HG03108 (cell line): ENCODE results near the gene CENPB.
"Not testable (repeated sequence)": the region's sequence is repeated elsewhere in the genome, so short reads cannot be mapped to it uniquely, and the experiment has no call there.

Experiments used
- ATAC-seq: cut with Tn5 transposase; IDR thresholded peaks from one replicate; pipeline ENCODE4 v1.9.1; 2021; ENCODE audit warnings: moderate library complexity; ENCODE audit not compliant: unreplicated experiment

Gene CENPB

DNA sequence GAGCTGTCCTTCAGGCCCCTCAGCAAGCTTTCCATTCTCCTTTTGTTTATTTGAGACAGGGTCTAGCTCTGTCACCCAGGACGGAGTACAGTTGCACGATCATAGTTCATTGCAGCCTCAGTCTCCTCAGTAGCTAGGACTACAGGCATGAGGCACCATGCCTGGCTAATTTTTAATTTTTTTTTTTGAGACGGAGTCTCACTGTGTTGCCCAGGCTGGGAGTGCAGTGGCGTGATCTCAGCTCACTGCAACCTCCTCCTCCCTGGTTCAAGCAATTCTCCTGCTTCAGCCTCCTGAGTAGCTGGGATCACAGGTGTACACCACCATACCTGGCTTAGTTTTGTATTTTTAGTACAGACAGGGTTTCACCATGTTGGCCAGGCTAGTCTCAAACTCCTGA lies 2.7 kb upstream of the CENPB start:
- not testable (repeated sequence) for ATAC-seq

DNA sequence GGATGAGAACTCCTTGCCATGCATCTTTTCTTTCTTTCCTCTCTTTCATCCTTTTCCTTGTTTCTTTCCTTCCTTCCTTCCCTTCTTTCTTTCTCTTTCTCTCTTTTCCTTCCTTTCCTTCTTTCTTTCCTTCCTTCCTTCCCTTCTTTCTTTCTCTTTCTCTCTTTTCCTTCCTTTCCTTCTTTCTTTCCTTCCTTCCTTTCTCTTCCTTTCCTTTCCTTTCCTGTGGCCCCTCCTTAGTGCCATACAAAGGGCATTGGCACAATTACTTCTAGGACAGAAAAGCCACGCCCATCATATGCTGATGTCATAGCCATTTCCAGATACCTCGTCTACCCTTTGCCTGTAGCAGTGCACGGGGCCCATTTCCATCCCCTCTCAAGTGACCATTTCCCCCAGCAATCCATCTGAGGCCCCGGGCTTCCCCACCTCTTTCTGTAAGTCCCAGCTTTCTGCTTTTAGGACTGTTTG lies 2.2 kb upstream of the CENPB start:
- no peak for ATAC-seq

DNA sequence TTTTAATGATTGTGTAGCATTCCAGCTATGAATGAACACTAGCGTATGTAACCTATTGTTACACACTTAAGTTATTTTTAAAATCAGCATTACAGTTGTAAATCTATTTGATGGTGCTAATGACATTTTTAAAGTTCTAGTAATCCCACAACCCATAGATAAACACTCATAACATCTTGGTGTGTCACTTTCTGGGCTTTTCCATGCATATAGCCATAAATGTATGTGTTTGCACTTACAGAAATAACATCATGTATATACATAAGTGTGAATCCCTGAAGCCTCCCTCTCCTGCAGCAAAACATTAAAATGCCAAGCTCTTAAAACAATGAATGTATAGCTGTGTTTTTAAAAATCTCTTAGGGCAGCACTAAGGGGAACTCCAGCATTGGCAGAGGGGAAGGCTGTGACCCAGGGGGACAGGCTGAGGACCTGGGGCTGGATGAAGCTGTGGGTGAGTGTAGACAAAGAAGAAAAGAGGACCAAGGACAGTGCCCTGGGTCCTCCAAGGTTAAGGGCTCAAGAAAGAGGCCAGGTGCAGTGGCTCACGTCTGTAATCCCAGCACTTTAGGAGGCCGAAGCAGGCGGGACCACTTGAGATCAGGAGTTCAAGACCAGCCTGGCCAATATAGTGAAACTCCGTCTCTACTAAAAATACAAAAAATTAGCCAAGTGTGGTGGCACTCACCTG lies 929 bp upstream of the CENPB start:
- ATAC-seq: no peak

DNA sequence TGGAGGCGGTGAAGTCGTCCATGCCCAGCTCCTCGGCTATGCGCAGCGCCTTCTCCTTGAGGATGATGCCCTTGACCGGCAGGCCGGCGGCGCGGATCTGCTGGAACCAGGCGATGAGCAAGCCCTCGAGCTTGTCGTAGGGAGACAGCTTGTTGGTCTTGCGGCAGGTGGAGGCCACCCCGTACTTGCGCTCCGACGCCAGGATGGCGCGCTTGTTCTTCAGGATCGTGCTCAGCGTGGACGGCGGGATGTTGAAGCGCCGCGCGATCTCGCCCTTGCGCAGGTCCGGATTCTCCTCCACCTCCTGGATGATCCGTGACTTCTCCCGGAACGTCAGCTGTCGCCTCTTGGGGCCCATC lies 435 bp downstream of the CENPB start:
- ATAC-seq: no peak

DNA sequence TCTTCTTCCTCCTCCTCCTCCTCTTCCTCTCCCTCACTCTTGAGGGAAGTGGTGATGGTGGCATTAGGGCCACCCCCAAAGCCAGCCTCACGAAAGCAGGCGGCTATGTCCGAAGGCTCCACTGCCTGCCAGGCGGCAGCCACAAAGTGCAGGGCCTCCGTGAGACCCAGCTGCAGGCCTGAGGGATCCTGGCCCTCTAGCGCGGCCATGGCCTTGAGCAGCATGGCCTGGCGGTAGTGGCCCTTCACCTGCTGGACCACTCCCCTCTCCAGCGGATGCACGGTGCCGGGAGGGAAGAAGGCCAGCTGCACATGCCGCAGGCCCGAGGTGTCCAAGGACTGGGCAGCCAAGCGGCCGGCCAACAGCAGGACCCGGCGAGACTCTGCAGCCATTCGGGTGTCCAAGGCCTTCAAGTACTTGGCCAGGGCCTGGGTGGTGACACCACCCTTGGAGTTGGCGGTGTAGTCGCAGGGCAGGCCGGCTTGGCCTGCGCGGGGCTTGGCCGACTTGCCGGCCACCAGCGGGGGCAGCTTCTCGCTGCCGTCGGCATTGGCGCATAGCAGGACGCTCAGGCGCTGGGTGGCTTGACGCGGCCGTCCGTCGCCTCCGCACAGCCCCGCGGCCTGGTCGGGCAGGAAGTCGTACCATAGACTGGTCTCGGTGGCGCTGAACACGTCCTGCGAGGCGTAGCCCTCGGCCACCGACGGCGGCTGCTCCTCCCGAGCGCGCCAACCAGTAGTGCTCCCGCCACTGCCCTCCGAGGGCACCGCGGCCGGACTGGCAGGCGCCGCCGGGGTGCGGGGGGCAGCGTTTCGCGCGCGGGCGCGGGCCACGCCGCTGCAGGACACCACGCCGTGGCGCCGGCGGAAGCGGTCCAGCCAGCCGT lies 1.1 kb downstream of the CENPB start:
- ATAC-seq: no peak

DNA sequence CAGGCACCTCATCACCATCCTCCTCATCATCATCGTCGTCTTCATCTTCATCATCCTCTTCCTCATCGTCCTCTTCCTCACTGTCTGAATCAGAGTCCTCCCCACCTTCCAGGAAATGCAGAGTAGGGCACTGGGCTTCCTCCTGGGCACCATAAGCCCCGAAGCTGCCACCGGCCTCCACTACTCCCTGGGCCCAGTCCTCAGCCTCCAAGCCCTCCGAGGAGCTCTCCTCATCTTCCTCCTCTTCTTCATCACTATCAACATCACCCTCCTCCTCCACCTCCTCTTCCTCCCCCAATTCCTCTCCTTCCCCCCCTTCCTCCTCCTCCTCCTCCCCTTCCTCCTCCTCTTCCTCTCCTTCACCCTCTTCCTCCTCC lies 1.7 kb downstream of the CENPB start:
- ATAC-seq: no peak

DNA sequence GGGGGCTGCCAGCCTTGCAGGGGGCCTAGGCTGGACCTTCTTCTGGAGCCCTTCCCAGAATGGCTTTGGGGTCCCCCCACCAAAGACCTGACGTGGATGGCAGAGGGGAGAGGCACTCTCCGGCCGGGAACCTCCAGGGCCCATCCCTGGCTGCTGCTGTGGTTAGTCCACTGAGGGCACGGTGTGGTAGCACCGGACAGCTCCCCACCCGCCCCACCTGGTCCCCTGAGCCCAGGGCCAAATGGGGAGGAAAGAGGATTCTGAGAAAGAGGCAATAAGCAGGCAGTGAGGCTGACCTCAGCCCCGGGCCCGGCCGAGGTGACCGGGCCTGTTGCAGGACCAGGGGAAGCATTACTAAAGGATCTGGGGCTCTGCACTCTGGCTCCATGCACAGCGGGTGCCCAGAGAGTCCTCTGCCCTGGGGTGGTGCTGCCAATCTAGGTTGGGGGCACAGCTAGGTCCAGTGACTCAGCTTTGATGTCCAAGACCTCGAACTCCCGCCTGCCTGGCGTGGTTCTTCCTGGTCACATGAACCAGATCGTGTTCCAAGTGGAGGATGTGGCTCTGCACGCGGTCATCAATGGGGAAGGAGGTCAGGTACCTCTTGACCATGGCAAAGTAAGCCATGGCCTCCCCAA lies 2.2 kb downstream of the CENPB start:
- ATAC-seq: no peak

DNA sequence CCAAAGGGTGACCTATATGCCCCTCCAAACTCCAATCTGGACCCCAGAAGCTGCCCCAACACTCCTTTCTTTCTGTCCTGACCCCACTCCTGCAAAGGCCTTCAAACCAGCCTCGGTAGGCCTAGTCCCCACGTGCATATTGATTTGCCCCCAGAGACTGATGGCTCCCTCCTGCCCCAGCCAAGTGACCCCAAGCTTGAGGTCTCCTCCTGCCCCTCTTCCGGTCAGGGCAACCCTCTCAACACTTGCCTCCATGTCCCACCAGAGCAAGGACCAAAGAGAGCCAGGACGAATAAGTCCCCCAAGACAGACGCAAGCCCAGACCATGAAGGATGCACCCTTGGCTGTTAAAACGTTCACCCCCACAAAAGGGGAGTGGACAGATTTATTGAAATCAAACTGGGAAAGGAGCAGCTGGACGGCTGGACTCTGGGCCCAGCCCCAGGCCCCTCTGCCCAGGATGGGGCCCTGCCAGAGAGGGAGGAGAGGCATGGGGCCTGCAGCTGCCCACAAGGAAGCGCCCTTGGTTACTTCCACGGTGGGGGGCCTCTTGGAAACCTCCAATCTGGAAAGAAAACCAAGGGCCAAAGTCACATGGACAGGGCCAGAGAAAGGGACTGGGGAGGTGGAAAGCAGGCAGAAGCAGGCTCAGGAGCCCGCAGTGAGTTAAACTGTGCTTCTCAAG lies 2.9 kb downstream of the CENPB start:
- ATAC-seq: no peak

DNA sequence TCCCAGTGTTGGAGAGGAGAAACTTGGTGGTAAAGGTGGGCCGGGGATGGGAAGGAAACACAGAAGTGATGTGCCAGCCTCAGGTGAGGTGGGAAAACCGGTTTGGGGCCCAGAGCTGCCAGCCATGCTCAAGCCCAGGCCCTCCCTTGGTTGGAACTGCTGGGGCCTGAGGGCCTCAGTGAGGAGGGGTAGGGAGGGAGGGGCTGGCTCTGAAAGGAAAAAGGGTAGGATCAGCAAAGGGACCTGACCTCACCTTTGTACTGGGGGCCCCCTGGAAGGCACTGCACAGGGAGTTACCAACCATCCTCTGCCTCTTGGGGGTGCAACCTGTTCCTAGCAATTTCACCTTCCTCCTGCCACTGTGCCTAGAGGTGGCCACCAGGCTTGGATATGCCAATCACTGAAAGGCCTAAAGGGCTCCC lies 3.5 kb downstream of the CENPB start:
- no peak for ATAC-seq

DNA sequence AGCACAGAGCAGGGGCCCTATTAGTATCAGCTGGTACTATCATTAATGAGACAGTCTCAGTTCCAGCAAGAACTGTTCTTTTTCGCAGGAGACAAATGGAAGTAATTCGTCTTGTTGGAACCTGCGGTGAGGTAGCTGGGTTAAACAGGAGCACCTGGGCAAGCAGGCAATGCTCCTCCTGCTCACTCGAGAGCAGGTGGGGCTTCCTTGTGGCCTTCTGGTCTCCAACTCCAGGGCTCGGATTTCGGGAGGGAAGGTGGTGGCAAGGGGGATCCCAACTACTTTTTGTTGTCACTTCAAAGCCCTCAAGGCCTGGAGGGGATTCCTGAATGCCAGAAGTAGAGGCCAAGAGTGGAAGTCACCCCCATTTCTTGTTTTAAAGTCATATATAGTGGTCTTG lies 3.9 kb downstream of the CENPB start:
- ATAC-seq: no peak

DNA sequence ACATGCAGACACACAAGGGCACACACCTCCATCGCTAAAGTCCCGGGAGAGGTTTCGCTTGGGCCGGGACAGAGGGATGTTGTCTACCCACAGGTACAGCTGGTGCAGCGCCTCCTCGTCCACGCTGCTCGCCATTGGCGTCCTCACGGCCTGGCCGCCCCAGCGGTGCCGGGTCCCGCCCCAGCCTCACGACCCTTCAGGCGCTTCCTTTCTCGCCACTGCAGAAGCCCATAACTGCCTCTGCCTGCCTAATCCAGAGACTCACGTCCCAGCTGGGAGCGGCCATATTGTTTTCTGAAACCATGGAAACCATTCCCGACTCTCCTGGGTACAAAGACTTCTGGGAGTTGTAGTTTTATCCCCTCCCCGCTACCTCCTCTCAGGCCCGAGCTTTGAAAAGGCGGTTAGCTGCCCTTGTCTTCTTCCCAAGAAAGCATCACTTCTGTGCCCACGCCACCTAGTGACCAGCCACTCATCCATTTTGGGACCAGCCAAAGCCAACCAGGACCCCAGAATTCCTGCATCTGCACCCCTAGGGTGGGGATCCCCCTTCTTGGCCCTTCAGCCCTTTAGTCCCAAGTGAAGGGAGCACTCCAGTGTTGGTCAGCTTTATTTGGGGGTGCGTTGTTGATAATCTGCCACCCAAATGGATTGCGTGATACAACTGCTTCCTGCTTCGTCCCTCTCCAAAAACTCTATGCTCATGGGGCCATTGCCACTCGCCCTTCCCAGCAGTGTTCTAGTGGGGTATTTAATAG lies 5.2 kb downstream of the CENPB start, which contains the start of gene SPEF1:
TSS of gene SPEF1 (minus strand) at position 296 of the 758 bp plus-strand sequence. CDS start at position 135, 161 bp downstream.
- ATAC-seq: peak; percentile 46

DNA sequence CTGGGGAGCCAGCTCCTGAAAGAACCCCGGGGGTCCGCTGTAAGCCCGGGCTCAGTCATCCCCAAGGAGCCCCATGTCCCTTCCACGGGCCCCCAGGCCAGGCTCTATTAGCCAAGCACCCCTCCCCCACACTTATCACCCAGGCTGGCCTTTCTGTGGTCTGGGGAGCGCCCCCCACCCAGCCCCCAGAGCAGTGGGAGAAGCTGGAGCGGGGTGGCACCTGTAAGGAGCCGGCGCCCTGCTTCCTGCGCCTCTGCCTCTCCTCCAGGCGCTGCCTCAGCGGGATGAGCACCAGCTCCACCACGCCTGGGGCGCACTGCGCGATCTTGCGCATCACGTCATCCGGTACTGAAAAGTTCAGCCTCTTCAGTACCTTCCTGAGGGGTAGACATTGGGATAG lies 7.6 kb downstream of the CENPB start:
- no peak for ATAC-seq

DNA sequence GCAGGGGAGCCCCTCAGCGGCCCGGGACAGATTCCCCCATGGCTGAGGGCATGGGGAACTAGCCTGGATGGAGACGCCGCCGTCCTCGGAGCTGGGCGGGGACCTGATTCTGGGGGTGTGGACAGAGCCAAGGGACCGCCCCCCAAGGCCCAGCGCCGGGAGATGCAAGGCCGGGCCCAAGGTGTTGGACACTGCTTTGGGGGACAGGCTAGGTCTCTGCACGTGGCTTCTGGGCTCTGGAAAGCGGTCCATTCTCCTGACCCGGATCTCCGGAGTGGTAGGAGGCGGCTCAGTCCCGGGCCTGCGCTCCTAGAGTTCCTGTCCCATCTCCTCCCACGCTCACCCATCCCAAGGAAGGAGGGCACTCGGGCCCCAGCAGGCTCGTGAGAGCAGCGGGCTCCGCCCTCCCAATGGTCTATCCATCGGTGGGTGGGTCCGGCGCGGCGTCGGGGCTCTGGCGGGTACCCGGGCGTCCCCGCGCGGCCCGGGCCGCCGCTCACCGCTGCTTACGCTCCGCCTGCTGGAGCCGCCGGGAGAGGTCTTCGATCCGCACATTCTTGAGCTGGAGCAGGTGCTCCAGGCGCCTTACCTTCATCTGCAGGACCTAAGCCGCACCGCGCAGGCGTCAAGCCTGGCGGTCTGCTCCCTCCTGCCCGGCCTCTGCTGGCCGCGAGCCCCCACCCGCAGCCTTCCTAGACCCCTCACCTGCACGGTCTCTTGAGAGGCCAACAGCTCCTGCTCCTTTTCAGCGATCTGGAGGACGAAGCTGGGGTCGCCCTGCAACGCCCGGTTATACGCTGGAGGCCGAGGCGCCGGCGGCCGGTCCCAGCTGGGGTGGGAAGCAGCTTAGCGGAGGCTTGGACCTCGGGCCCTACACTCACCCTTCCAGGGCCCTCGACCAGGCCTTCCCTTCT lies 8.6 kb downstream of the CENPB start:
- ATAC-seq: no peak

DNA sequence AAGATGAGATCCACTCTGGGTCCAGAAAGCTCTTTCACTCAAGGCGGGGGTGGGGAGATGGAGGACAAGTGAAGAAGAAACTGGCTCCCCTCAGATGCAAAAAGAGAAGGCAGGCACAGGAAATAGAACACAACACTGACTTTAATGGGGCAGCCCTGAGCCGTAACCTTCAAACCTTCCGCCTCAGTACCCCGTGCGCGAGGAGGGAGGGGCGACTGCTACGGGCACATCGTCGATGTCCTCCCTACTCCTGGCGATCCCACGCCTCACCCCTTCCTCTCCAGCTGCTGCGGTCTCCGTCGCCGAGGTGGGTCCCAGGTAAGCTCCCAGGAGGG lies 9.2 kb downstream of the CENPB start:
- no peak for ATAC-seq

DNA sequence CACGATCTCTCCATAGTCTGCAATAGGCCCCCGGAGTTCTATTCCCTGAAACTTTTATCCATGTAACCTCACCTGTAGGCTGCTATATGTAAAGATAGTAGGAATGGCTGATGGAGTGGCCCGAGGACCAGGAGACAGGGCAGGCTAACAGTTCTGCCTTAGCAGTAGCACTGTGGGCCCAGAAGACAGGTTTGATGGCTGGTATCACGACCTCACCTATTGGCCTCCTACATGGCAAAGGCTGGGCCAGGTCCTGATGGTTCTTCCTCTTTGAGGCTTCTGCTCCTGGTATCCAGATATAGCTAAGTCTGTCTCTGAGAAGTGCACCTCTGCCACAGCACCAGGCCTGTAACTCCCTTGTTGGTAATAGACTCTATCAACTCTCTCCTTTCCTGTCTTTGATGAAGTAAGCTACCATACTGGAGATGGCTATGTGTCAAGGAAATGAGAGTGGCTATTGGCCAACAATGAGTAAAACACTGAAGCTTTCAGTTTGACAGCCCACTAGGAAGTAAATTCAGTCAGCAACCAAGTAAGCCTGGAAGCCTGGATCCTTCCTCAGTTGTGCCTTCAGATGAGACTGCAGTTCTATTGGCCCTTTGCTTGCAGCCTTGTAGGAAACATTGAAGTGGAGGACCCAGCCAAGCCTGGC lies 11.0 kb downstream of the CENPB start:
- ATAC-seq: no peak

DNA sequence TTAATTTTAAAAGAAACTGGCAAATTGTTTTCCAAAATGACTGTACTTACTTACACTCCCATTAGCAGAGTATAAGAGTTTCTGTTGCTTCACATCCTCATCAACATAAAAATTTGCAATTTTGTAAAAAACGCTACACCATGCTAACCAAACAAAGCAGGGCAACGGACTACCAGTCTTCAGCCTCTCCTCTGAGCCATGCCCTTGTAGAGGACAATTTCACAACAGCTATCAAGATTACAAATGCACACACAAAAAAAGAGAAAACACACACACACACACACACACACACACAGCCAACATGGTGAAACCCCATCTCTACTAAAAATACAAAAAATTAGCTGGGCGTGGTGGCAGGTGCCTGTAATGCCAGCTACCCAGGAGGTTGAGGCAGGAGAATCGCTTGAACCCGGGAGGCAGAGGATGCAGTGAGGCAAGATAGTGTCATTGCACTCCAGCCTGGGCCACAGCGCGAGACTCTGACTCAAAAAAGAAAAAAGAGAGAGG lies 14.9 kb downstream of the CENPB start:
- ATAC-seq: no peak

DNA sequence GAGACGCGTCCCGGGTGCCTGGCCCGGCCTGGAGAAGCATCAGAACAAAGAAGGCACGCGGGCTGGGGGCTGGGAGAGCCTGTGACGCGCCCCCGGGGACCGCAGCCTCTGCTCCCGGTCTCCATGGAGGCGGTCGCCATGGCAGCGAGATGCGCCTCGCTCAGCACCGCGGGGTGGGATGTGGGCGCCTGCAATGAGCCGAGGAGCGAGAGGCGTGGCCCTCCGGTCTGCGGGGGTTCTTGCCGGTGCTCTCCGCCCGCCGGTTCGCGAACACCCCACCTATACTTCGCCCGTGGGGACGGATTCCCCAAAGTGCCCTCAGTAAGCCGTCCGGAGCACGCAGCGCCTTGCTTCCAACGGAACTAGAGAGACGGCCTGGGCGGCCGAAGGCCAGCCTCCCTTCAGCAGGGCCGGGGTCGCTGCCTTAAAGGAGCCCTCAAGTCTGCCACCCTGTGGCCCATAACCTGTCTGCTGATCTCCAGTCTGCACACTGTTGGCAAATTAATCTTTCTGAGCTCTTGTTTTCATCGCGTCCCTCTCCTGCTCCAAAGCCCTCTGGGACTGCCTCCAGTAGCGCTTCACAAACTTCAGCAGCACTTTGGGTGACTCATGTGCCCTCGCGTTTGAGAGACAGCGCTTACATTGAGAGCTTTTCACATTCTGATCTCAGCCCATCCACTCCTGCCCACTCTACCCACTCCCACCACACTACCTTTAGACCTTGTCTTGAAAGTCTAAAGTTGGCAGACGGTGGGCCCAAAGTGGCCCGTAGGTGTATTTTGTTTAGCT lies 18.0 kb downstream of the CENPB start:
- ATAC-seq: no peak
